OCI-LY3 (cell line): ENCODE results near the gene MS4A10.

ENCODE experiments used
- H2AFZ ChIP-seq: fragments of 200-600, 300-600 bp; shearing (Covaris generic); 2 replicates; pipeline ENCODE4 v1.6.0; 2014; ENCODE audit warnings: antibody characterized with exemption, low read depth, low read length
- H3K27ac ChIP-seq: fragments of 200-600, 300-600 bp; sonication (generic); 2 replicates; pipeline ENCODE4 v1.5.1; 2014; ENCODE audit warnings: mild to moderate bottlenecking, low read length, moderate library complexity, mixed read lengths
- H3K27me3 ChIP-seq: fragments of 200-600, 300-600 bp; sonication (generic); 2 replicates; pipeline ENCODE4 v1.6.1; 2014; ENCODE audit warnings: low read depth, low read length, mixed read lengths
- H3K36me3 ChIP-seq: fragments of 200-600, 300-600 bp; sonication (generic); replicated peaks from 2 replicates; pipeline ENCODE3; 2014; ENCODE audit warnings: low read depth, low read length, mixed read lengths
- H3K4me1 ChIP-seq: fragments of 300-600, 200-600 bp; sonication (generic); 2 replicates; pipeline ENCODE4 v1.6.1; 2014; ENCODE audit warnings: low read length, mixed read lengths
- H3K4me2 ChIP-seq: fragments of 200-600, 300-600 bp; sonication (generic); 2 replicates; pipeline ENCODE4 v1.6.1; 2014; ENCODE audit warnings: low read length, mixed read lengths
- H3K4me3 ChIP-seq: fragments of 300-600, 200-600 bp; sonication (generic); 2 replicates; pipeline ENCODE4 v1.5.1; 2014; ENCODE audit warnings: antibody characterized with exemption, mild to moderate bottlenecking, low read length, moderate library complexity
- H3K79me2 ChIP-seq: fragments of 300-600, 200-600 bp; shearing (Covaris generic); 2 replicates; pipeline ENCODE4 v1.6.1; 2014; ENCODE audit warnings: mild to moderate bottlenecking, low read length, mixed read lengths
- H3K9ac ChIP-seq: fragments of 300-600, 200-600 bp; shearing (Covaris generic); 2 replicates; pipeline ENCODE4 v1.6.0; 2014; ENCODE audit warnings: mild to moderate bottlenecking, low read length, moderate library complexity
- H3K9me3 ChIP-seq: fragments of 200-600, 300-600 bp; shearing (Covaris generic); 2 replicates; pipeline ENCODE4 v1.6.1; 2014; ENCODE audit warnings: low read length, mixed read lengths; ENCODE audit not compliant: insufficient read depth
- H4K20me1 ChIP-seq: fragments of 200-600, 300-600 bp; sonication (generic); 2 replicates; pipeline ENCODE4 v1.6.1; 2016; ENCODE audit warnings: low read length, mixed read lengths; ENCODE audit not compliant: insufficient read depth
- EZH2phosphoT487 ChIP-seq: fragments of 200-600 bp; shearing (Covaris generic); IDR thresholded peaks from 2 replicates; pipeline ENCODE4 v1.6.1; 2018; ENCODE audit warnings: antibody characterized with exemption, mixed run types, low read depth
- TF ChIP-seq, protein P1 (sequence below): fragments of 200-600, 300-600 bp; sonication (generic); IDR thresholded peaks from 2 replicates; pipeline ENCODE4 v1.5.1; 2014; ENCODE audit warnings: antibody characterized with exemption, low read length, low read depth

The MS4A10 gene

DNA sequence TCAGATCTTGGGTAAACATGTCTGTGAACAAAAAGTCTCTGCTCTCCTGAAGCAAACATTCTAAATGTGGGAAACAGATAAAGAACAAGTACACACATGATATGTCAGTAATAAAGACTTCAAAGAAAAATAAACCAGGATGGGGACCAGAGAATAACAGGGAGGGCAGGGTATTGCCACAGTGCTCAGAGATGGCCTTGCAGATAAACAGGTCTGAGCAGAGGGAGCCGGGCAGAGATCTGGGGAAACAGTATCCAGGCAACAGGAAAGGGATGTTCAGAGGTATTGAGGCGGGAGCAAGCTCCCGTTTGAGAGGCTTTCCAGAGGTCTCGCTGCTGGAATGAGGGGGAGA, 59.7 kb downstream of the MS4A10 start:
- H3K9me3 ChIP-seq: no peaks in the 10 kb centered on the region
- no peak overlapping the region for H3K9ac ChIP-seq
- peak overlapping the region; percentile 84 for H3K4me3 ChIP-seq
- H3K4me1 ChIP-seq: peaks cover 27% of the 10 kb centered on the region
- no peak overlapping the region for H3K27ac ChIP-seq
- H4K20me1 ChIP-seq: peaks cover 15% of the 10 kb centered on the region
- no peak overlapping the region for H2AFZ ChIP-seq
- H3K4me2 ChIP-seq: peak overlapping the region; percentile 92
- H3K36me3 ChIP-seq: peaks cover 54% of the 10 kb centered on the region
- peaks cover 77% of the 10 kb centered on the region for H3K79me2 ChIP-seq
- no peaks in the 10 kb centered on the region for H3K27me3 ChIP-seq
- TF ChIP-seq EZH2phosphoT487: no peak
- TF ChIP-seq, protein P1, sequence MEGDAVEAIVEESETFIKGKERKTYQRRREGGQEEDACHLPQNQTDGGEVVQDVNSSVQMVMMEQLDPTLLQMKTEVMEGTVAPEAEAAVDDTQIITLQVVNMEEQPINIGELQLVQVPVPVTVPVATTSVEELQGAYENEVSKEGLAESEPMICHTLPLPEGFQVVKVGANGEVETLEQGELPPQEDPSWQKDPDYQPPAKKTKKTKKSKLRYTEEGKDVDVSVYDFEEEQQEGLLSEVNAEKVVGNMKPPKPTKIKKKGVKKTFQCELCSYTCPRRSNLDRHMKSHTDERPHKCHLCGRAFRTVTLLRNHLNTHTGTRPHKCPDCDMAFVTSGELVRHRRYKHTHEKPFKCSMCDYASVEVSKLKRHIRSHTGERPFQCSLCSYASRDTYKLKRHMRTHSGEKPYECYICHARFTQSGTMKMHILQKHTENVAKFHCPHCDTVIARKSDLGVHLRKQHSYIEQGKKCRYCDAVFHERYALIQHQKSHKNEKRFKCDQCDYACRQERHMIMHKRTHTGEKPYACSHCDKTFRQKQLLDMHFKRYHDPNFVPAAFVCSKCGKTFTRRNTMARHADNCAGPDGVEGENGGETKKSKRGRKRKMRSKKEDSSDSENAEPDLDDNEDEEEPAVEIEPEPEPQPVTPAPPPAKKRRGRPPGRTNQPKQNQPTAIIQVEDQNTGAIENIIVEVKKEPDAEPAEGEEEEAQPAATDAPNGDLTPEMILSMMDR: no peak

DNA sequence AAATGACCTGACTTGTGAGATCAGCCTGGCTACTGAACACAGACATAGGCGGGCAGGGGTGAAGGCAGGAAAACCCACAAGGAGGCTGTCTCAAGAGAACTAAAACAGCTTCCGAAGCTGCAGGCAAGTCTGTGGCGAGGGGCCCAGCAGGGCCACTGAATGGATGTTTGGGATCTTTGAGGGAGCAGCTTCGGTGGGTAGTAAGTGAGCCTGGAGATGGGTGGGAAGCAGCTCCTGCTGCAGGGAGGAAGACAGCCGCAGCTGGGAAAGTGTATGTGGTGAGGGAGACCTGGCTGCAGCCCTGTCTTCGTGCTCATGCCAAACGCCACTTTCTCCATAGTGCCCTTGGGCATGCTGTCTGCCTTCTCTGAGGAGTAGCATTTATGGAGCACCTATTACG, 60.2 kb downstream of the MS4A10 start:
- H3K9ac ChIP-seq: no peak overlapping the region
- H3K4me3 ChIP-seq: no peak overlapping the region
- H4K20me1 ChIP-seq: peaks cover 15% of the 10 kb centered on the region
- no peak for TF ChIP-seq EZH2phosphoT487
- TF ChIP-seq, protein P1: no peak
- H3K4me2 ChIP-seq: 0 out of 2 replicates have a peak overlapping the region, but pooled peaks have one; percentile 92
- peaks cover 77% of the 10 kb centered on the region for H3K79me2 ChIP-seq
- H2AFZ ChIP-seq: no peak overlapping the region
- peaks cover 27% of the 10 kb centered on the region for H3K4me1 ChIP-seq
- no peak overlapping the region for H3K27ac ChIP-seq
- H3K9me3 ChIP-seq: no peaks in the 10 kb centered on the region
- peaks cover 59% of the 10 kb centered on the region for H3K36me3 ChIP-seq
- no peaks in the 10 kb centered on the region for H3K27me3 ChIP-seq

DNA sequence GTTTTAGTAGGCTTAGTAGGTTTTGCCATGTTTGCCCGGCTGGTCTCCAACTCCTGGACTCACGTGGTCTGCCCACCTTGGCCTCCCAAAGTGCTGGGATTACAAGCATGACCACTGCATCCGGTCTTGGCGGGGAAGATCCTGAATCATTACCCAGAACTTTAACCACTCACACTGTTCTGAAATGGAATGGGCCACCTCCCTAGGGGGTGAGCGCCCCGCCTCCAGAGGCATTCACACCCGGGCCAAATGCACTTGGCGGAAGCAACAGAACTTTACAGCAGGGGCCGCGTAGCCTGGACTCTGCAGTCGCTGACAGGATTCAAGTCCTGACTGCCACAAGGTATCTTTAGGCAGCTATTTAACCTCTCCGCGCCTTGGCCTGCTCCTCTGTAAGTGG, 62.1 kb downstream of the MS4A10 start:
- TF ChIP-seq, protein P1: no peak
- no peak for TF ChIP-seq EZH2phosphoT487
- peaks cover 15% of the 10 kb centered on the region for H4K20me1 ChIP-seq
- H3K9ac ChIP-seq: no peak overlapping the region
- H2AFZ ChIP-seq: no peak overlapping the region
- H3K4me2 ChIP-seq: no peak overlapping the region
- peaks cover 79% of the 10 kb centered on the region for H3K36me3 ChIP-seq
- peaks cover 65% of the 10 kb centered on the region for H3K79me2 ChIP-seq
- no peak overlapping the region for H3K27ac ChIP-seq
- H3K4me3 ChIP-seq: no peak overlapping the region
- no peaks in the 10 kb centered on the region for H3K9me3 ChIP-seq
- no peaks in the 10 kb centered on the region for H3K27me3 ChIP-seq
- H3K4me1 ChIP-seq: peaks cover 20% of the 10 kb centered on the region

DNA sequence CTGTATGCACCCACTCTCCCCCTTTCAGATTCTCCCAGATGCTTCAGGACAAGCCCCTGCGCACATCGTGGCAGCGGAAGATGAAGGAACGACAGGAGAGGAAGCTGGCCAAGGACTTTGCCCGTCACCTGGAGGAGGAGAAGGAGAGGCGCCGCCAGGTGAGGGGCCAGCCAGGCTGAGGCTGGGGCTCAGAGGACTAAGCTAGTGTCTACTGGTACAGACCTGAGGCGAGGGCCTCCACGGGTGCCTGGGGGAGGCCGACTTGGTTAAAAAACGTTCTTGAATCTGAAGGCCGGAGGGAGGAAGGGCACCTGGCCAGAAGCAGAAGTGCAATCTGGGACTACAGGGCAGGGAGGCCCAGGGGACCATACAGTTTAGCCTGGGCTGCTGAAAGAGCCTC, 62.8 kb downstream of the MS4A10 start:
- H3K4me1 ChIP-seq: peaks cover 20% of the 10 kb centered on the region
- H3K9me3 ChIP-seq: no peaks in the 10 kb centered on the region
- no peaks in the 10 kb centered on the region for H3K27me3 ChIP-seq
- no peak overlapping the region for H3K4me3 ChIP-seq
- H3K36me3 ChIP-seq: peaks cover 82% of the 10 kb centered on the region
- TF ChIP-seq, protein P1: no peak
- no peak for TF ChIP-seq EZH2phosphoT487
- H3K9ac ChIP-seq: no peak overlapping the region
- H3K27ac ChIP-seq: no peak overlapping the region
- no peak overlapping the region for H2AFZ ChIP-seq
- H3K79me2 ChIP-seq: peaks cover 59% of the 10 kb centered on the region
- H4K20me1 ChIP-seq: peaks cover 15% of the 10 kb centered on the region
- H3K4me2 ChIP-seq: no peak overlapping the region
